AG04450 (cell line): ENCODE data around the gene PMM2. TPM values are rescaled to one million over a fixed set of nuclear protein-coding genes. Genes with fewer than 3 reads are reported as not detected.

Experiments
- CTCF ChIA-PET: fragments of 300-600, 350-600 bp; formaldehyde crosslinking; extraction: SDS; loops from one replicate; lab custom pipeline; 2022; ENCODE audit warnings: antibody characterized with exemption, inconsistent platforms; lab: Charles Lee
- POLR2A ChIA-PET: fragments of 350-600 bp; formaldehyde crosslinking; extraction: SDS; loops from one replicate; lab custom pipeline; 2021; ENCODE audit warnings: antibody characterized with exemption, inconsistent platforms; lab: Yijun Ruan, JAX
- DNase-seq: peaks from one replicate; pipeline ENCODE4 v3.0.0-alpha.2; 2011; ENCODE audit warnings: low read depth, low spot score
- H3K27ac ChIP-seq: one replicate; pipeline ENCODE4 v1.5.1; 2012; ENCODE audit warnings: low read depth, low read length, control low read depth
- H3K27me3 ChIP-seq: one replicate; pipeline ENCODE4 v1.6.0; 2012; ENCODE audit warnings: low read length; ENCODE audit not compliant: control insufficient read depth, insufficient read depth
- H3K4me3 ChIP-seq: 2 replicates; pipeline ENCODE4 v1.5.1; 2011; ENCODE audit warnings: mild to moderate bottlenecking, low read depth, low read length, control low read depth
- H3K9me3 ChIP-seq: 2 replicates; pipeline ENCODE4 v1.5.1; 2012; ENCODE audit warnings: low read length; ENCODE audit not compliant: control insufficient read depth, insufficient read depth
- CTCF ChIP-seq: IDR thresholded peaks from 2 replicates; pipeline ENCODE4 v1.5.1; 2011; ENCODE audit warnings: low read depth, low read length, control low read depth, inconsistent platforms
- polyA plus RNA-seq: library from polyadenylated mRNA; depleted of rRNA; stranded (reverse); fragments of >200 nt; gene quantifications from 2 replicates; pipeline ENCODE4 v1.2.3, GENCODE V29; 2011

PMM2 gene
- polyA plus RNA-seq, 1 experiment, result 37.0 TPM

DNA sequence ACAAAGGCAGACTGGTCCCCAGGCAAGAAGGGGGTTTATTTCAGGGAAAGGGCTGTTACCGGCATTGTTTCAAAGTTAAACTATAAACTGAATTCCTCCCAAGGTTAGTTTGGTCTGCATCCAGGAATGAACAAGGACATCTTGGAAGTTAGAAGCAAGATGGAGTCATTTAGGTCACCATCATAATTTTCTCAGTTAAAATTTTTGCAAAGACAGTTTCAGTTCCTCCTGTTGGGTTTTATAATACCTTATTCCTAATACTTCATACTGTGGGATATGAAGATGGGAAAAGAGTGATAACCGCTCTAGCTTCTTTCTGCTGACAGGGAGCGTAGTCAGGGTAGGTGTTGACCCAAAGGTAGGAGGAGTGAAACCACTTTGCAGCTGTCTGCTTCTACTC, 24.8 kb downstream of the PMM2 start:
- CTCF ChIA-PET, result interaction anchor here (3.3 kb wide), 1 partner anchor 58 kb away, joined by 14 read pairs; no protein-coding TSS in a partner anchor
- H3K27me3 ChIP-seq, result no peaks in the 10 kb centered on the region

GRCh38 chr16:8826278-8826879, 28.7 kb downstream of the PMM2 start:
- Histone ChIP-seq H3K27me3 (no peaks in the 10 kb centered on the region), H3K27ac (no peak overlapping the region), H3K4me3 (no peak overlapping the region), H3K9me3 (no peaks in the 10 kb centered on the region)
- DNase-seq, result no peak
- ChIA-PET POLR2A (no interaction called here), CTCF (interaction anchor here (1.0 kb wide), 1 partner anchor 182 kb away, joined by 3 read pairs; no protein-coding TSS in a partner anchor)
- no peak for TF ChIP-seq CTCF

More for the DNA sequence above, 24.8 kb downstream of the PMM2 start:
- no peaks in the 10 kb centered on the region for H3K9me3 ChIP-seq
- no peak for TF ChIP-seq CTCF
- no peak overlapping the region for H3K4me3 ChIP-seq
- no peak for DNase-seq
- POLR2A ChIA-PET, result no interaction called here
- no peak overlapping the region for H3K27ac ChIP-seq

GRCh38 chr16:8828541-8829165, 31.0 kb downstream of the PMM2 start:
- POLR2A ChIA-PET, result no interaction called here
- no peak overlapping the region for H3K27ac ChIP-seq
- CTCF ChIA-PET, result interaction anchor here (0.8 kb wide), 1 partner anchor 180 kb away, joined by 3 read pairs; no protein-coding TSS in a partner anchor
- no peak overlapping the region for H3K4me3 ChIP-seq
- no peaks in the 10 kb centered on the region for H3K27me3 ChIP-seq
- H3K9me3 ChIP-seq, result no peaks in the 10 kb centered on the region; the same call in 1 of the 2 replicates
- TF ChIP-seq CTCF, result no peak
- no peak for DNase-seq

- ChIA-PET POLR2A (no interaction called here), CTCF (no interaction called here)
- Histone ChIP-seq H3K27ac (no peak overlapping the region), H3K27me3 (no peaks in the 10 kb centered on the region), H3K4me3 (no peak overlapping the region), H3K9me3 (no peaks in the 10 kb centered on the region; the same call in 1 of the 2 replicates)
- DNase-seq, result no peak
- TF ChIP-seq CTCF, result no peak
Observed at GRCh38 chr16:8831450-8831849, 33.8 kb downstream of the PMM2 start.

DNA sequence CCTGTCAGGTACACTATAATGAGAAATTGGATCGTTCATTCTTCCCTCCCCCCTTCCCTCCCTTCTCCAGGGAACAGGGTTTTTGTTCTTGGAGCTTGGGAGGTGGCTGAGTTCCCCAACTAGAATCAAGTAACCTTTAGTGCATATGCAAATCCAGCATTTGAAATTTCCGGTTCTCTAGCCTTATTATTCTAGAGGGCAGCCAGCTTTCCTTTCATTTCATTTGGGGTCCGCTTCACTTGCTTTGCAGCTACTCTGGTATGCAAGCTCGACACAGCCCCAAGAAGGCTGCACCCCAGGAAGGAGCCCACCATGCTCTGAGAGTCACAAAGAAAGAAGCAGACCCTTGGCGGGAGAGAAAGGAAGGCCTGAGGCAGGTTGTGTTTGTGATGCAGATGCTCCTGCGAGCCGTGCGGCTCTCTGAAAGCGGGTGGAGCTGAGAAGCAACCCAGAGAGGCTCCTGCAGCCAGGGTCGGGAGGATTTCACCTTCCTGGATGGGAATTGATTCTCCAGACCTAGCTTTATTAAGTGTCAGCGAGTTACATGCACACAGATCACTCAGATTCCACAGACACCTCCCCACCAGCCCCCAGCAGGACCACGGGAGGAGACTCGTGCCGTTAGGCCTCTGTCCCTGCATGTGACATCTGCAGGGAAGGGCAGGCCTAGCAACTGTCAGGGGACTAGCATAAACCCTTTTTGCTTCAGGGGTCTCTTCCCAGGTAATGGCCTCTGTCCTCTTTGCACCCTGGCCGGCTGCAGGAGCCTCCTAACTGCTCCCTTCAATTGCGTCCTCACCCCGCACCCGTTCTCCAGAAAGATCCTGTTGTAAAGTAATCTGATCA, 34.5 kb downstream of the PMM2 start:
- CTCF ChIA-PET, result no interaction called here
- DNase-seq, result no peak
- Histone ChIP-seq H3K9me3 (no peaks in the 10 kb centered on the region; the same call in 1 of the 2 replicates), H3K4me3 (no peak overlapping the region), H3K27ac (no peak overlapping the region), H3K27me3 (no peaks in the 10 kb centered on the region)
- no peak for TF ChIP-seq CTCF
- POLR2A ChIA-PET, result no interaction called here
